Cardiac fibroblast (primary cell): Measurements from ENCODE around the gene AIF1.

Experiments used
- DNase-seq, 2 donors: peaks; one replicate each; pipeline versions ENCODE4 v3.0.0 to v3.0.0-alpha.2; 2010; ENCODE audit warnings: low read depth in 2 of 2
- H3K4me3 ChIP-seq, 2 donors: replicated peaks in 1 of 2; 1 replicate in 1 of 2; 2 replicates in 1 of 2; pipeline ENCODE4 v1.5.1; 2011; ENCODE audit warnings: low read depth in 2 of 2, low read length in 2 of 2, mild to moderate bottlenecking in 2 of 2, moderate library complexity in 1 of 2
- TF ChIP-seq, protein P1 (sequence below): IDR thresholded peaks from one replicate; pipeline ENCODE4 v1.5.1; 2011; ENCODE audit warnings: low read depth, mild to moderate bottlenecking, low read length, inconsistent platforms

AIF1 gene

DNA sequence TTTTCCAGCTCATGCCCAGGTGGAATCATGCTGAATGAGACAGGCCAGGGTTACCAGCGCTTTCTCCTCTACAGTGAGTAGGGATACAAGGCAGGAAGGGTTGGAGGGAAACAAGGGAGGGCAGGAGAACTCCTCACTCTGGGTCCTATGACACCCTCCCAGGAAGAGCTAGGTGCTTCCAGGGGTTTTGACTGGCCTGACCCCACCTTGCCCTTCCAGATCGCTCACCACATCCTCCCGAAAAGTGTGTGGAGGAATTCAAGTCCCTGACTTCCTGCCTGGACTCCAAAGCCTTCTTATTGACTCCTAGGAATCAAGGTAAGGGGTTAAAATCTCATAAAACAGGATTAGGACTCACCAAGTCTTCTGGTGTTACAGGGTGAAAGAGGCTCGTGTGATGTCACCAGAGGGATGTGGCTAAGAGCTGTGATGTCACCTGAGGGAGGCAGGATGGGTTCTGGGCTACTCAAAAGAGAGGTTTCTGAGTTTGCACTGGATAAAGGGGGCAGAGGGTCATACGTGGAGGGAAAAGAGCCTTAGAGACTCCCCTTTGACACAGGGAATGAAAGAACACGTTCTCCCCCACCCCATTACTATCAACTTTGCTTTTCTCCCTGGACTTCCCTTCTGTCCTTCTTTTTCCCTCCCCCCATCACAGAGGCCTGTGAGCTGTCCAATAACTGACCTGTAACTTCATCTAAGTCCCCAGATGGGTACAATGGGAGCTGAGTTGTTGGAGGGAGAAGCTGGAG is 42.5 kb downstream of the AIF1 start:
- no peak overlapping the region for H3K4me3 ChIP-seq
- no peak for DNase-seq
- TF ChIP-seq, protein P1, sequence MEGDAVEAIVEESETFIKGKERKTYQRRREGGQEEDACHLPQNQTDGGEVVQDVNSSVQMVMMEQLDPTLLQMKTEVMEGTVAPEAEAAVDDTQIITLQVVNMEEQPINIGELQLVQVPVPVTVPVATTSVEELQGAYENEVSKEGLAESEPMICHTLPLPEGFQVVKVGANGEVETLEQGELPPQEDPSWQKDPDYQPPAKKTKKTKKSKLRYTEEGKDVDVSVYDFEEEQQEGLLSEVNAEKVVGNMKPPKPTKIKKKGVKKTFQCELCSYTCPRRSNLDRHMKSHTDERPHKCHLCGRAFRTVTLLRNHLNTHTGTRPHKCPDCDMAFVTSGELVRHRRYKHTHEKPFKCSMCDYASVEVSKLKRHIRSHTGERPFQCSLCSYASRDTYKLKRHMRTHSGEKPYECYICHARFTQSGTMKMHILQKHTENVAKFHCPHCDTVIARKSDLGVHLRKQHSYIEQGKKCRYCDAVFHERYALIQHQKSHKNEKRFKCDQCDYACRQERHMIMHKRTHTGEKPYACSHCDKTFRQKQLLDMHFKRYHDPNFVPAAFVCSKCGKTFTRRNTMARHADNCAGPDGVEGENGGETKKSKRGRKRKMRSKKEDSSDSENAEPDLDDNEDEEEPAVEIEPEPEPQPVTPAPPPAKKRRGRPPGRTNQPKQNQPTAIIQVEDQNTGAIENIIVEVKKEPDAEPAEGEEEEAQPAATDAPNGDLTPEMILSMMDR: no peak

GRCh38 chr6:31658158-31658688 is 43.2 kb downstream of the AIF1 start:
- TF ChIP-seq, protein P1: no peak
- no peak for DNase-seq
- H3K4me3 ChIP-seq: no peak overlapping the region

GRCh38 chr6:31658983-31659648 is 44.1 kb downstream of the AIF1 start:
- TF ChIP-seq, protein P1: no peak

DNA sequence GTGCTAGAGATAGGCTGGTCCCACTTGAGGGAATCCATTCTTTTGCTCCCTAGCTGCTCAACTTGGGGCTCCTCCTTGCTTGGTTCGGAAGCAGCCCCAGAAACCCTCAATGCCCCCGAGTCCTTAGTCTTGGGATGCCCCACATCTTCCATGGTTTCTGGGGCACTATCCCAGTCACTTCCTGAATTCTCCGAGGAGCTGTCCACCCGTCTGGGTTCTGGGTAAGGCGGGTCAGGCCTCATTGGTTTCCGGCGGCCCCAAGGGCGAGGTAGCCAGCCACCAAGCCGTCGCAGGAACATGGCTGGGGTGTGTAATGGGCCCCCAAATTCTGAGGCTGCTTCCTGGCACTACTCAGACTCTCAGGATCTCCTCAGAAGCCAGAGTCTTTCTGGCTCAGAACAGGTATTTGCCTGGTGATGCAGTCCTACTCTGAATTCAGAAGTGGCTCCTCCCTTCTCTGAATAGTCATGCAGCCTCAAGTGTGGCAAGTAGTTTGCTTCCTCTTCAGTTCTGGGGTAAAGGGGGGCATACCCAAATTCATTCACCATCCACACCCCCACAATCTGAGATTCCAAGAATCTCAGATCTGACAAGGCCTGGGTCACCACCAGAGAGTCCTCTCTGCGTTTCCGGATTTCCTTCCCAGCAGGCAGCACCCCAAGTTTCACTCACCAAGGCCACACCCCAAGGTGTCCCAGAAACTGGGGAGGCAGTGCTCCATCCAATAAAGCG is 44.8 kb downstream of the AIF1 start:
- TF ChIP-seq, protein P1: no peak
- DNase-seq: peak; percentile 21 to 45

More at GRCh38 chr6:31658983-31659648, 44.1 kb downstream of the AIF1 start:
- H3K4me3 ChIP-seq: peak overlapping the region; percentile 88 to 95
- DNase-seq: no peak

GRCh38 chr6:31660381-31661261 is 45.6 kb downstream of the AIF1 start, which contains the start of gene C6orf47:
C6orf47 (minus strand) TSS chr6:31660778; CDS start chr6:31659947, 831 bp downstream.
- H3K4me3 ChIP-seq: peak within 1 kb of the TSS; percentile 88 to 95
- TF ChIP-seq, protein P1: no peak
- peak; percentile 78 to 87 for DNase-seq

More for the DNA sequence above, 44.8 kb downstream of the AIF1 start:
- H3K4me3 ChIP-seq: peak overlapping the region; percentile 88 to 95
